ENCODE measurements around the gene PRSS8. TPM values are rescaled to one million over a fixed set of nuclear protein-coding genes. Genes with fewer than 3 reads are reported as not detected.

The PRSS8 gene
- total and polyA plus RNA-seq, 11 donors, result 0.17 to 0.44 (median 0.30) TPM; not detected in 5

DNA sequence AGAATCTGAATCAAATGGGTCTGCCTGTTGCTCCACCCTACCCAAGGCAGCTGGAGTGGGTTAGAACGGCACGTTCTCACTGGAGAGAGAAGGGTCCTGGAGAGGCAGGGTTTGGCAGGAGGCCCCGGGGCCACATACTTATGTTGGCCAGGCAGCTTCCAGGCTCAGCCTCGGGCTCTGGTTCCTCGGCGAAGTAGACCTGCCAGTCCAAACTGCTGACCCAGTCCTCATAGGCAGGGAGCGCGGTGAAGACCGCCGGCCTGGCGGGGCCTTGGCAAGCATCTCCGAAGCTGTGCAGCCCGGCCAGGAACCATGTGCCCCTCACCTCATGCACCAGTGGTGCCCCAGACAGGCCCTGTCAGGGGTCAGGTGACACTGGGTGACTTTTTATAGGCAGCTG, 51.5 kb downstream of the PRSS8 start:
- no peak for TF ChIP-seq POLR2A (IDR thresholded peaks at IDR 0.05)
- TF ChIP-seq, protein P1, sequence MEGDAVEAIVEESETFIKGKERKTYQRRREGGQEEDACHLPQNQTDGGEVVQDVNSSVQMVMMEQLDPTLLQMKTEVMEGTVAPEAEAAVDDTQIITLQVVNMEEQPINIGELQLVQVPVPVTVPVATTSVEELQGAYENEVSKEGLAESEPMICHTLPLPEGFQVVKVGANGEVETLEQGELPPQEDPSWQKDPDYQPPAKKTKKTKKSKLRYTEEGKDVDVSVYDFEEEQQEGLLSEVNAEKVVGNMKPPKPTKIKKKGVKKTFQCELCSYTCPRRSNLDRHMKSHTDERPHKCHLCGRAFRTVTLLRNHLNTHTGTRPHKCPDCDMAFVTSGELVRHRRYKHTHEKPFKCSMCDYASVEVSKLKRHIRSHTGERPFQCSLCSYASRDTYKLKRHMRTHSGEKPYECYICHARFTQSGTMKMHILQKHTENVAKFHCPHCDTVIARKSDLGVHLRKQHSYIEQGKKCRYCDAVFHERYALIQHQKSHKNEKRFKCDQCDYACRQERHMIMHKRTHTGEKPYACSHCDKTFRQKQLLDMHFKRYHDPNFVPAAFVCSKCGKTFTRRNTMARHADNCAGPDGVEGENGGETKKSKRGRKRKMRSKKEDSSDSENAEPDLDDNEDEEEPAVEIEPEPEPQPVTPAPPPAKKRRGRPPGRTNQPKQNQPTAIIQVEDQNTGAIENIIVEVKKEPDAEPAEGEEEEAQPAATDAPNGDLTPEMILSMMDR (IDR thresholded peaks at IDR 0.05), result no peak
- no peak overlapping the region for H3K4me3 ChIP-seq
- ATAC-seq (no peak), DNase-seq (no peak)
- no peak overlapping the region for H3K27ac ChIP-seq
- no peaks in the 10 kb centered on the region for H3K27me3 ChIP-seq
- intact Hi-C loops (cut with DNase I), result no loop called here
- H3K9me3 ChIP-seq, result no peaks in the 10 kb centered on the region
- WGBS, 4 donors, result 85 to 91% (median 90%) methylated on average over 4 to 13 of the region's 13 CpGs
- peaks cover 0 to 79% (median 51%) of the 10 kb centered on the region in 9 donors for H3K36me3 ChIP-seq
- H3K4me1 ChIP-seq, result peaks cover 0 to 24% (median 0%) of the 10 kb centered on the region in 12 donors

DNA sequence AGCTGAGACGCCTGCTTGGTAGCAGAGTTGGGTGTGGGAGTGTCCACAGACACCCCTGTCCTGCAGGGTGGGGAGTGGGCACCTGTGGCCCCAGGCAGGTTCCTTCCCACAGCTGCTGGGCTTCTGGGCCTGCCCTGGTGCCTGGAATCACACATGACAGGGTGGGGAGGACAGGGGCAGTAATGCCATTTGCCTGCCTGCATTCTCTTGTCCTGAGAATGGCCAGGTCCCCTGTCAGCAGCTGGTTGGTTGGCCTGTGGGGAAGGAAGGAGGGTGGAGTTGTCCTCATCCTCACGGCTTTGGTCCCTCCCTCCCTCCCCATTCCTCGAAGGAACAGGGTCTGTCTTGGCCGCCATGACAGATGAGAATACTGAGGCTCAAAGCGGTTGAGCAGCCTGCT, 52.0 kb downstream of the PRSS8 start:
- DNase-seq, result no peak
- ATAC-seq, result no peak
- intact Hi-C loops (cut with DNase I), result no loop called here
- Histone ChIP-seq H3K36me3 (peaks cover 0 to 82% (median 56%) of the 10 kb centered on the region in 9 donors), H3K9me3 (no peaks in the 10 kb centered on the region), H3K4me1 (peaks cover 0 to 24% (median 0%) of the 10 kb centered on the region in 12 donors), H3K27me3 (no peaks in the 10 kb centered on the region), H3K4me3 (no peak overlapping the region), H3K27ac (no peak overlapping the region)
- WGBS, 4 donors, result 65 to 72% (median 68%) methylated on average over 4 to 5 of the region's 5 CpGs
- TF ChIP-seq, protein P1 (IDR thresholded peaks at IDR 0.05), result no peak
- no peak for TF ChIP-seq POLR2A (IDR thresholded peaks at IDR 0.05)

GRCh38 chr16:31083081-31083480, 52.4 kb downstream of the PRSS8 start:
- TF ChIP-seq POLR2A (IDR thresholded peaks at IDR 0.05), result no peak
- TF ChIP-seq, protein P1 (IDR thresholded peaks at IDR 0.05), result no peak
- peaks cover 0 to 24% (median 0%) of the 10 kb centered on the region in 12 donors for H3K4me1 ChIP-seq
- no peak overlapping the region for H3K4me3 ChIP-seq
- H3K27ac ChIP-seq, result no peak overlapping the region
- peaks cover 0 to 87% (median 60%) of the 10 kb centered on the region in 9 donors for H3K36me3 ChIP-seq
- H3K27me3 ChIP-seq, result no peaks in the 10 kb centered on the region
- 63 to 71% (median 66%) methylated on average over 6 to 9 of the region's 9 CpGs for WGBS, 4 donors
- no peaks in the 10 kb centered on the region for H3K9me3 ChIP-seq
- ATAC-seq (no peak), DNase-seq (no peak)
- intact Hi-C loops (cut with DNase I), result no loop called here

DNA sequence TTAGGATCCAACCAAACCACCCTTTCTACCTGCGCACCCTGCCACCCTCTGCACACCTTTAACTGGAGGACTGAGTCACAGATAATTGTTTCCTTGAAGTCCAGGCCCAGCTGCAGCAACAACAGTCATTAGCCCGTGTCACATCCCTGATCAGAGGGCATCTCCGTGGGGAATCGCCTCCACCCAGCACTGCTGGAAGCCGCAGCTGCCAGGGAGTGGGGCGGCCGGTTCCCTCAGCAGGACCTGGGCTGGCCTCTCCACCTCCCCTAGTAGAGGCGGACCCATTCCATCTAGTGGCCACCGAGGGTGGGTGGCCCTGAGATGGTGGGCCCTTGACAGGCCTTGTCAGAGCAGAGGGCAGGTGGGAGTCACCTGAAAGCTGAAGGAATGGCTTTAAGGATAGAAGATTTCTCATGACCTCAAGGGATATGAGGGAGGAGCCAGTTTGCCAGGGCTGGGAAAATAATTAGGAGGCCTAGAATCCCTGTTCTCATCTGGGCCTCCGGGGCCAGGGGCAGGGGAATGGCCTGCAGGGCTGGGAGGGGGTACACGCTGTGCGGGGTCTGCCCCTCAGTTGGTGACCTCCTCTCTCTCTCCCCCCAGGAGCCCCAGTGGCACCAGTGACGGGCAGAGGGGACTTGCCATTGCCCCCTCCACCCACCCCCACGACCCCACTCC, 53.0 kb downstream of the PRSS8 start:
- Histone ChIP-seq H3K9me3 (no peaks in the 10 kb centered on the region), H3K4me1 (peaks cover 0 to 24% (median 0%) of the 10 kb centered on the region in 12 donors), H3K4me3 (no peak overlapping the region), H3K27me3 (no peaks in the 10 kb centered on the region), H3K36me3 (peaks cover 0 to 93% (median 66%) of the 10 kb centered on the region in 9 donors), H3K27ac (no peak overlapping the region)
- ATAC-seq (no peak), DNase-seq (no peak)
- intact Hi-C loops (cut with DNase I), result no loop called here
- TF ChIP-seq, protein P1 (IDR thresholded peaks at IDR 0.05), result no peak
- no peak for TF ChIP-seq POLR2A (IDR thresholded peaks at IDR 0.05)
- 62 to 76% (median 70%) methylated on average over 8 to 14 of the region's 14 CpGs for WGBS, 4 donors

Other genes starting within 250 kb of the PRSS8 start
- 10 to 100 TPM; 23.1 to 35.5 (median 28.1) TPM for gene BCL7C, start 241.7 kb downstream of the PRSS8 start, total RNA-seq
- gene BCL7C, start 241.7 kb downstream of the PRSS8 start, polyA plus RNA-seq, result 10 to 100 TPM; 30.5 to 43.4 TPM
- 10 to 100 TPM in 5 of 9 donors, 1 to 10 TPM in 4; 6.4 to 22.2 (median 12.2) TPM for gene CTF1, start 239.1 kb downstream of the PRSS8 start, total RNA-seq
- 10 to 100 TPM in 1 of 2 donors, 1 to 10 TPM in 1; 3.7 to 13.5 TPM for gene CTF1, start 239.1 kb downstream of the PRSS8 start, polyA plus RNA-seq
- gene FBXL19, start 212.2 kb downstream of the PRSS8 start, total RNA-seq, result 10 to 100 TPM in 2 of 9 donors, 1 to 10 TPM in 7; 4.5 to 15.5 (median 7.9) TPM
- gene FBXL19, start 212.2 kb downstream of the PRSS8 start, polyA plus RNA-seq, result 1 to 10 TPM; 7.9 to 9.1 TPM
- gene ORAI3, start 186.7 kb downstream of the PRSS8 start, total RNA-seq, result 10 to 100 TPM in 6 of 9 donors, 1 to 10 TPM in 3; 8.5 to 28.9 (median 14.1) TPM
- 10 to 100 TPM in 1 of 2 donors, 1 to 10 TPM in 1; 8.1 to 10.8 TPM for gene ORAI3, start 186.7 kb downstream of the PRSS8 start, polyA plus RNA-seq
- 10 to 100 TPM in 3 of 9 donors, 1 to 10 TPM in 6; 4.6 to 12.1 (median 9.0) TPM for gene SETD1A, start 178.0 kb downstream of the PRSS8 start, total RNA-seq
- gene SETD1A, start 178.0 kb downstream of the PRSS8 start, polyA plus RNA-seq, result 1 to 10 TPM; 8.1 to 9.3 TPM
- 10 to 100 TPM in 3 of 9 donors, 1 to 10 TPM in 6; 3.8 to 27.2 (median 6.9) TPM for gene HSD3B7, start 150.5 kb downstream of the PRSS8 start, total RNA-seq
- gene HSD3B7, start 150.5 kb downstream of the PRSS8 start, polyA plus RNA-seq, result 1 to 10 TPM; 7.1 to 7.8 TPM
- gene STX1B, start 125.1 kb downstream of the PRSS8 start, total RNA-seq, result 1 to 10 TPM in 4 of 9 donors, under 1 TPM in 5; 0.20 to 2.1 (median 1.00) TPM
- gene STX1B, start 125.1 kb downstream of the PRSS8 start, polyA plus RNA-seq, result under 1 TPM; 0.22 to 0.76 TPM
- 10 to 100 TPM; 19.5 to 65.8 (median 39.7) TPM for gene STX4, start 102.2 kb downstream of the PRSS8 start, total RNA-seq
- gene STX4, start 102.2 kb downstream of the PRSS8 start, polyA plus RNA-seq, result 10 to 100 TPM; 50.5 to 73.8 TPM
- gene ZNF668, start 61.5 kb downstream of the PRSS8 start, total RNA-seq, result 10 to 100 TPM in 2 of 9 donors, 1 to 10 TPM in 7; 3.5 to 11.4 (median 5.8) TPM
- 1 to 10 TPM; 6.6 to 9.8 TPM for gene ZNF668, start 61.5 kb downstream of the PRSS8 start, polyA plus RNA-seq
- 10 to 100 TPM in 6 of 9 donors, 1 to 10 TPM in 3; 8.3 to 15.5 (median 10.3) TPM for gene ZNF646, start 61.3 kb downstream of the PRSS8 start, total RNA-seq
- gene ZNF646, start 61.3 kb downstream of the PRSS8 start, polyA plus RNA-seq, result 1 to 10 TPM; 6.4 to 7.6 TPM
- gene PRSS53, start 46.8 kb downstream of the PRSS8 start, total RNA-seq, result 1 to 10 TPM in 1 of 9 donors, under 1 TPM in 8; 0.16 to 1.4 (median 0.44) TPM
- gene PRSS53, start 46.8 kb downstream of the PRSS8 start, polyA plus RNA-seq, result under 1 TPM; 0.80 to 0.84 TPM
- 10 to 100 TPM; 25.9 to 63.1 (median 42.0) TPM for gene VKORC1, start 40.9 kb downstream of the PRSS8 start, total RNA-seq
- 100 to 1,000 TPM in 1 of 2 donors, 10 to 100 TPM in 1; 40.2 to 134 TPM for gene VKORC1, start 40.9 kb downstream of the PRSS8 start, polyA plus RNA-seq
- 100 to 1,000 TPM in 2 of 9 donors, 10 to 100 TPM in 7; 61.9 to 134 (median 70.0) TPM for gene BCKDK, start 27.3 kb downstream of the PRSS8 start, total RNA-seq
- 10 to 100 TPM; 42.6 to 57.4 TPM for gene BCKDK, start 27.3 kb downstream of the PRSS8 start, polyA plus RNA-seq
- 10 to 100 TPM; 52.8 to 79.8 (median 64.7) TPM for gene KAT8, start 18.1 kb downstream of the PRSS8 start, total RNA-seq
- gene KAT8, start 18.1 kb downstream of the PRSS8 start, polyA plus RNA-seq, result 10 to 100 TPM; 56.7 to 83.2 TPM
- 1 to 10 TPM in 7 of 9 donors, under 1 TPM in 2; 0.35 to 5.1 (median 1.2) TPM for gene PRSS36, start 14.3 kb upstream of the PRSS8 start, total RNA-seq
- 1 to 10 TPM; 1.0 to 2.6 TPM for gene PRSS36, start 14.3 kb upstream of the PRSS8 start, polyA plus RNA-seq
- 100 to 1,000 TPM in 7 of 9 donors, 10 to 100 TPM in 2; 20.3 to 213 (median 127) TPM for gene FUS, start 44.4 kb upstream of the PRSS8 start, total RNA-seq
- 100 to 1,000 TPM; 127 to 155 TPM for gene FUS, start 44.4 kb upstream of the PRSS8 start, polyA plus RNA-seq
- 10 to 100 TPM in 3 of 9 donors, 1 to 10 TPM in 6; 2.0 to 42.2 (median 5.2) TPM for gene PYCARD, start 67.0 kb upstream of the PRSS8 start, total RNA-seq
- gene PYCARD, start 67.0 kb upstream of the PRSS8 start, polyA plus RNA-seq, result 10 to 100 TPM in 1 of 2 donors, 1 to 10 TPM in 1; 3.9 to 10.0 TPM
- 1 to 10 TPM in 8 of 9 donors, under 1 TPM in 1; 0.32 to 3.4 (median 1.6) TPM for gene TRIM72, start 78.4 kb upstream of the PRSS8 start, total RNA-seq
- gene TRIM72, start 78.4 kb upstream of the PRSS8 start, polyA plus RNA-seq, result 1 to 10 TPM; 1.0 to 1.2 TPM
- not detected for gene PYDC1, start 81.4 kb upstream of the PRSS8 start, total RNA-seq
- not detected for gene PYDC1, start 81.4 kb upstream of the PRSS8 start, polyA plus RNA-seq
- gene ITGAM, start 124.2 kb upstream of the PRSS8 start, total RNA-seq, result 10 to 100 TPM in 2 of 9 donors, 1 to 10 TPM in 7; 1.9 to 48.7 (median 4.9) TPM
- gene ITGAM, start 124.2 kb upstream of the PRSS8 start, polyA plus RNA-seq, result 1 to 10 TPM; 2.5 to 2.6 TPM
- gene ITGAX, start 219.4 kb upstream of the PRSS8 start, total RNA-seq, result 10 to 100 TPM in 2 of 9 donors, 1 to 10 TPM in 6, under 1 TPM in 1; 0.73 to 52.7 (median 2.0) TPM
- gene ITGAX, start 219.4 kb upstream of the PRSS8 start, polyA plus RNA-seq, result 1 to 10 TPM; 2.0 to 2.2 TPM